HEK293 (cell line): ENCODE measurements around the gene LRP5.
"Not testable (repeated sequence)": the region's sequence is repeated elsewhere in the genome, so short reads cannot be mapped to it uniquely, and the experiment has no call there.

Source experiments
- CTCF ChIA-PET: fragments of 350-600 bp; formaldehyde crosslinking; extraction: SDS; loops from one replicate; lab custom pipeline; 2021; ENCODE audit warnings: antibody characterized with exemption; lab: Yijun Ruan, JAX
- POLR2A ChIA-PET: fragments of 300-600 bp; formaldehyde crosslinking; extraction: SDS; loops from one replicate; lab custom pipeline; 2020; ENCODE audit warnings: antibody characterized with exemption, inconsistent platforms; lab: Yijun Ruan, JAX
- H3K27ac ChIP-seq: fragments of 200-500 bp; sonication (Bioruptor generic); 2 replicates; pipeline ENCODE4 v1.5.1; 2014; ENCODE audit warnings: low read depth, low read length, control low read depth, inconsistent platforms; ENCODE audit errors: extremely low read depth
- H3K36me3 ChIP-seq, 2 experiments: fragments of 200-500 bp in 1 of 2; sonication (Bioruptor generic) in 1 of 2; 1 replicate in 1 of 2; 2 replicates in 1 of 2; pipeline ENCODE4 v1.5.1; 2014 to 2017; ENCODE audit warnings: inconsistent platforms in 2 of 2, low read length in 2 of 2; ENCODE audit not compliant: control insufficient read depth in 2 of 2, insufficient read depth in 1 of 2
- H3K4me1 ChIP-seq: fragments of 200-500 bp; sonication (Bioruptor generic); 2 replicates; pipeline ENCODE4 v1.5.1; 2014; ENCODE audit warnings: mild to moderate bottlenecking, low read length, inconsistent platforms; ENCODE audit not compliant: control insufficient read depth, insufficient read depth
- H3K4me3 ChIP-seq: 2 replicates; pipeline ENCODE4 v1.5.1; 2011; ENCODE audit warnings: low read depth, mild to moderate bottlenecking, control low read depth, low read length, moderate library complexity
- H3K9me3 ChIP-seq: fragments of 200-500 bp; sonication (Bioruptor generic); 2 replicates; pipeline ENCODE4 v1.5.1; 2014; ENCODE audit warnings: low read depth, low read length, inconsistent platforms; ENCODE audit not compliant: control insufficient read depth, insufficient read depth
- BCL6B ChIP-seq: fragments of 450-650 bp; formaldehyde crosslinking; IDR thresholded peaks from 2 replicates; pipeline ENCODE4 v1.5.1; 2017; ENCODE audit warnings: missing biosample characterization, missing genetic modification characterization
- PRDM6 ChIP-seq: fragments of 450-650 bp; formaldehyde crosslinking; IDR thresholded peaks from 2 replicates; pipeline ENCODE4 v1.5.1; 2017; ENCODE audit warnings: missing biosample characterization, missing genetic modification characterization
- REST ChIP-seq: fragments of 450-650 bp; formaldehyde crosslinking; IDR thresholded peaks from 2 replicates; pipeline ENCODE4 v1.5.1; 2016; ENCODE audit warnings: missing biosample characterization, missing genetic modification characterization
- SETDB1 ChIP-seq: IDR thresholded peaks from one replicate; pipeline ENCODE4 v1.6.1; 2017; ENCODE audit warnings: mild to moderate bottlenecking, low read length, moderate library complexity, mixed read lengths; ENCODE audit not compliant: insufficient read length
- TCF7L2 ChIP-seq: IDR thresholded peaks from 2 replicates; pipeline ENCODE4 v1.6.1; 2011; ENCODE audit warnings: low read depth, mild to moderate bottlenecking, inconsistent platforms, low read length, moderate library complexity, borderline replicate concordance
- ZBTB17 ChIP-seq: fragments of 450-650 bp; formaldehyde crosslinking; IDR thresholded peaks from 2 replicates; pipeline ENCODE4 v1.5.1; 2016; ENCODE audit warnings: missing biosample characterization, missing genetic modification characterization
- ZBTB21 ChIP-seq: fragments of 450-650 bp; formaldehyde crosslinking; IDR thresholded peaks from 2 replicates; pipeline ENCODE4 v1.5.1; 2017; ENCODE audit warnings: missing biosample characterization, missing genetic modification characterization
- ZFP3 ChIP-seq: fragments of 450-650 bp; formaldehyde crosslinking; IDR thresholded peaks from 2 replicates; pipeline ENCODE4 v1.5.1; 2016; ENCODE audit warnings: low read depth, missing biosample characterization, missing genetic modification characterization
- ZNF10 ChIP-seq: fragments of 450-650 bp; formaldehyde crosslinking; IDR thresholded peaks from 2 replicates; pipeline ENCODE4 v1.5.1; 2017; ENCODE audit warnings: missing biosample characterization, missing genetic modification characterization
- ZNF112 ChIP-seq: fragments of 450-650 bp; formaldehyde crosslinking; IDR thresholded peaks from 2 replicates; pipeline ENCODE4 v1.5.0; 2017; ENCODE audit warnings: missing biosample characterization, missing genetic modification characterization
- ZNF140 ChIP-seq: fragments of 450-650 bp; formaldehyde crosslinking; IDR thresholded peaks from 2 replicates; pipeline ENCODE4 v1.5.1; 2016; ENCODE audit warnings: missing biosample characterization, missing genetic modification characterization
- ZNF19 ChIP-seq: fragments of 450-650 bp; formaldehyde crosslinking; IDR thresholded peaks from 2 replicates; pipeline ENCODE4; 2016; ENCODE audit warnings: missing biosample characterization, missing genetic modification characterization, low read depth
- ZNF280D ChIP-seq: fragments of 450-650 bp; formaldehyde crosslinking; IDR thresholded peaks from 2 replicates; pipeline ENCODE4 v1.5.1; 2016; ENCODE audit warnings: missing biosample characterization, missing genetic modification characterization
- ZNF404 ChIP-seq: fragments of 450-650 bp; formaldehyde crosslinking; IDR thresholded peaks from 2 replicates; pipeline ENCODE4 v1.5.1; 2017; ENCODE audit warnings: missing biosample characterization, missing genetic modification characterization
- ZNF626 ChIP-seq: fragments of 450-650 bp; sonication (Bioruptor Pico); formaldehyde crosslinking; IDR thresholded peaks from 2 replicates; pipeline ENCODE4 v1.5.1; 2018; ENCODE audit warnings: missing biosample characterization, missing genetic modification characterization, inconsistent platforms
- ZNF704 ChIP-seq: fragments of 450-650 bp; formaldehyde crosslinking; IDR thresholded peaks from 2 replicates; pipeline ENCODE4 v1.5.1; 2016; ENCODE audit warnings: missing biosample characterization, missing genetic modification characterization

Gene LRP5

GRCh38 chr11:68472778-68473177, 160.4 kb downstream of the LRP5 start:
- Histone ChIP-seq H3K4me3 (no peak overlapping the region), H3K4me1 (peaks cover 15% of the 10 kb centered on the region; the same call in 1 of the 2 replicates), H3K27ac (no peak overlapping the region), H3K36me3 (peaks cover 0 to 21% of the 10 kb centered on the region in 2 experiments; a peak in 2 of 3 replicates), H3K9me3 (no peaks in the 10 kb centered on the region)
- ChIA-PET CTCF (interaction anchor here (0.7 kb wide), 1 partner anchor 194 kb away, joined by 3 read pairs; no protein-coding TSS in a partner anchor), POLR2A (interaction anchor here (0.9 to 1.0 kb wide), 2 partner anchors 12 to 32 kb away, joined by 3 to 4 read pairs; partner anchors contain the start of gene PPP6R3)
- no peak for TF ChIP-seq ZNF704 (tag by site-specific recombination)
- TF ChIP-seq ZNF10 (tag by site-specific recombination): peak; percentile 80; the same call in 1 of the 2 replicates

- ChIA-PET CTCF (interaction anchor here (0.6 to 0.7 kb wide), 2 partner anchors 195 to 575 kb away, joined by 3 to 4 read pairs; partner anchors contain the start of gene TPCN2), POLR2A (interaction anchor here (0.9 to 1.0 kb wide), 2 partner anchors 13 to 31 kb away, joined by 3 to 4 read pairs; partner anchors contain the start of gene PPP6R3)
- H3K4me1 ChIP-seq: peaks cover 14% of the 10 kb centered on the region; the same call in 1 of the 2 replicates
- TF ChIP-seq ZNF626 (tag by site-specific recombination): no peak
- 0 out of 2 replicates have a peak, but pooled peaks have one; percentile 8 for TF ChIP-seq PRDM6 (tag by site-specific recombination)
- TF ChIP-seq ZNF140: peak; percentile 66; the same call in 1 of the 2 replicates
- no peaks in the 10 kb centered on the region for H3K9me3 ChIP-seq
- no peak overlapping the region for H3K4me3 ChIP-seq
- no peak overlapping the region for H3K27ac ChIP-seq
- peaks cover 0 to 21% of the 10 kb centered on the region in 2 experiments; a peak in 2 of 3 replicates for H3K36me3 ChIP-seq
These were observed 161.3 kb downstream of the LRP5 start for GRCh38 chr11:68473693-68474092.

GRCh38 chr11:68475626-68476025, 163.2 kb downstream of the LRP5 start:
- POLR2A ChIA-PET, CTCF ChIA-PET, H3K4me3 ChIP-seq, H3K9me3 ChIP-seq, H3K4me1 ChIP-seq, H3K27ac ChIP-seq: not testable (repeated sequence)
- H3K36me3 ChIP-seq: peaks cover 4 to 21% of the 10 kb centered on the region in 2 experiments; a peak in 2 of 3 replicates

GRCh38 chr11:68479390-68479789, 167.0 kb downstream of the LRP5 start:
- CTCF ChIA-PET: no interaction called here
- TF ChIP-seq ZNF112 (tag by site-specific recombination): no peak
- no peak for TF ChIP-seq ZFP3 (tag by site-specific recombination)
- no peak for TF ChIP-seq ZNF19 (tag by site-specific recombination)
- no peak for TF ChIP-seq REST (tag by site-specific recombination)
- peak; percentile 61 for TF ChIP-seq SETDB1
- TF ChIP-seq ZNF404: no peak
- TF ChIP-seq BCL6B: no peak
- TF ChIP-seq ZNF280D (tag by site-specific recombination): no peak
- no peak for TF ChIP-seq TCF7L2
- TF ChIP-seq ZBTB21 (tag by site-specific recombination): no peak
- no peak for TF ChIP-seq ZBTB17 (tag by site-specific recombination)

More at GRCh38 chr11:68479390-68479789, 167.0 kb downstream of the LRP5 start:
- POLR2A ChIA-PET: no interaction called here
- Histone ChIP-seq H3K9me3 (no peaks in the 10 kb centered on the region), H3K4me3 (no peak overlapping the region), H3K27ac (no peak overlapping the region), H3K4me1 (no peaks in the 10 kb centered on the region), H3K36me3 (peaks cover 4 to 10% of the 10 kb centered on the region in 2 experiments; a peak in 2 of 3 replicates)
